ENCODE results near the gene PDSS2. TPM values are rescaled to one million over a fixed set of nuclear protein-coding genes. Genes with fewer than 3 reads are reported as not detected.
A peak's percentile ranks its signal among the peaks of the same experiment; 100 is the strongest.

The PDSS2 gene
- total and polyA plus RNA-seq, 2 of the 8 experiments (the other 6 are each of a cell fraction or from before 2014, with no cell fraction given): 10.7 to 16.1 TPM

GRCh38 chr6:107308677-107309076, 150.7 kb downstream of the PDSS2 start:
- Histone ChIP-seq H3K9ac (replicated peaks in 1 of 4; ENCODE audit: extremely low read depth in 1 of 4, low read depth in 3 of 4, low read length in 3 of 4) (no peak overlapping the region), H3K79me1 (ENCODE audit: low read depth, low read length) (no peaks in the 10 kb centered on the region), H2BK20ac (ENCODE audit: low read length) (no peak overlapping the region), H3K9me3 (ENCODE audit: insufficient read depth in 2 of 2, low read depth in 1 of 2, low read length in 1 of 2) (no peaks in the 10 kb centered on the region), H4K8ac (ENCODE audit: extremely low read depth, insufficient read depth, low read length) (no peak overlapping the region), H3K79me2 (ENCODE audit: control insufficient read depth in 1 of 2, insufficient read depth in 2 of 2, low read length in 2 of 2) (no peaks in the 10 kb centered on the region), H2BK12ac (ENCODE audit: low read depth, low read length) (no peak overlapping the region), H2AK5ac (ENCODE audit: low read depth, low read length) (no peak overlapping the region), H3K23ac (ENCODE audit: insufficient read length) (no peak overlapping the region), H2BK120ac (replicated peaks; ENCODE audit: low read depth, low read length) (no peak overlapping the region), H3K4ac (replicated peaks; ENCODE audit: insufficient read length, low read depth, low read length) (no peak overlapping the region), H2BK5ac (ENCODE audit: low read depth, low read length) (no peak overlapping the region), H3K4me1 (replicated peaks in 1 of 4; ENCODE audit: control insufficient read depth in 3 of 4, insufficient read depth in 4 of 4, low read length in 3 of 4) (no peaks in the 10 kb centered on the region), H4K91ac (replicated peaks; ENCODE audit: insufficient read length, low read length) (no peak overlapping the region), H3K14ac (ENCODE audit: insufficient read length) (no peak overlapping the region), H3K4me2 (ENCODE audit: insufficient read depth in 1 of 2, low read depth in 2 of 2, low read length in 2 of 2) (no peak overlapping the region), H3K56ac (replicated peaks; ENCODE audit: insufficient read length, low read depth, low read length) (no peak overlapping the region), H4K5ac (ENCODE audit: insufficient read length, low read depth, low read length) (peak overlapping the region; percentile 5), H3K36me3 (ENCODE audit: control insufficient read depth in 2 of 4, insufficient read depth in 4 of 4, low read length in 3 of 4) (no peaks in the 10 kb centered on the region), H3K23me2 (ENCODE audit: low read depth, low read length) (no peaks in the 10 kb centered on the region), H4K20me1 (replicated peaks in 1 of 2; ENCODE audit: control insufficient read depth in 1 of 2, insufficient read depth in 2 of 2, low read length in 2 of 2) (no peaks in the 10 kb centered on the region), H3K18ac (ENCODE audit: extremely low read depth, low read length) (no peak overlapping the region; the same call in 1 of the 2 replicates), H2BK15ac (ENCODE audit: low read length) (0 out of 2 replicates have a peak overlapping the region, but pooled peaks have one; percentile 2), H3K4me3 (ENCODE audit: extremely low read depth in 1 of 4, insufficient read depth in 2 of 4, low read depth in 3 of 4, low read length in 4 of 4) (no peak overlapping the region), H2AFZ (ENCODE audit: low read length) (no peak overlapping the region), H3K27ac (ENCODE audit: low read depth, low read length) (no peak overlapping the region), H3K27me3 (replicated peaks in 1 of 4; ENCODE audit: control insufficient read depth in 3 of 4, extremely low read depth in 1 of 4, insufficient read depth in 3 of 4, low read length in 3 of 4) (no peaks in the 10 kb centered on the region)
- ChIA-PET CTCF (ENCODE audit: partially characterized antibody) (interaction anchor here (1.6 kb wide), 1 partner anchor 10 kb away, joined by 6 read pairs; no protein-coding TSS in a partner anchor), POLR2A (ENCODE audit: partially characterized antibody) (no interaction called here)
- no peak for TF ChIP-seq SP2 (IDR thresholded peaks at IDR 0.05; ENCODE audit: low read length)
- no peak for TF ChIP-seq GTF2F1 (IDR thresholded peaks at IDR 0.05; ENCODE audit: borderline replicate concordance, low read depth, low read length)
- TF ChIP-seq RXRA (IDR thresholded peaks at IDR 0.05; ENCODE audit: insufficient read depth, low read depth, low read length): no peak
- TF ChIP-seq BACH1 (IDR thresholded peaks at IDR 0.05; ENCODE audit: low read length): no peak
- TF ChIP-seq CREB1 (IDR thresholded peaks at IDR 0.05): no peak
- no peak for TF ChIP-seq ATF2 (IDR thresholded peaks at IDR 0.05; ENCODE audit: low read length)
- 91% methylated on average over 3 of the region's 3 CpGs; no CpG with 5 or more reads in 1 of the 2 experiments for WGBS, 2 experiments (ENCODE audit: extremely low coverage in 1 of 2, insufficient coverage in 1 of 2, insufficient read length in 1 of 2, insufficient replicate concordance in 2 of 2, low coverage in 1 of 2, low lambda C conversion rate in 2 of 2, missing lambda C conversion rate in 1 of 2)
- FAIRE-seq (no peak), DNase-seq (ENCODE audit: low read depth in 1 of 2, low spot score in 2 of 2) (no peak)
